ENCODE data around the gene PNCK.

Gene PNCK

GRCh38 chrX:153627675-153628111 lies 45.9 kb downstream of the PNCK start:
- no peak for DNase-seq (ENCODE audit: low read depth)

GRCh38 chrX:153626863-153627674 lies 46.5 kb downstream of the PNCK start:
- no peak for DNase-seq (ENCODE audit: low read depth)

GRCh38 chrX:153626025-153626633 lies 47.5 kb downstream of the PNCK start:
- no peak for DNase-seq (ENCODE audit: low read depth)

GRCh38 chrX:153625271-153626024 lies 48.2 kb downstream of the PNCK start:
- DNase-seq (ENCODE audit: low read depth): no peak

- DNase-seq (ENCODE audit: low read depth): no peak
These were observed 49.2 kb downstream of the PNCK start for GRCh38 chrX:153624196-153625091.

GRCh38 chrX:153623310-153624029 lies 50.1 kb downstream of the PNCK start:
- no peak for DNase-seq (ENCODE audit: low read depth)

- no peak for DNase-seq (ENCODE audit: low read depth)
These were observed 50.8 kb downstream of the PNCK start for GRCh38 chrX:153622661-153623309.

GRCh38 chrX:153621949-153622598 lies 51.5 kb downstream of the PNCK start:
- no peak for DNase-seq (ENCODE audit: low read depth)

GRCh38 chrX:153620576-153620975 lies 53.0 kb downstream of the PNCK start:
- no peak for DNase-seq (ENCODE audit: low read depth)
